Measurements from ENCODE around the gene PTPRD.

GRCh38 chr9:8539681-8540197 lies 2073.1 kb downstream of the PTPRD start:
- TF ChIP-seq CTCF (IDR thresholded peaks at IDR 0.05), result no peak
- TF ChIP-seq POLR2A (IDR thresholded peaks at IDR 0.05), result no peak

All from Peyer's patch (tissue), 4 donors.